ENCODE data around the gene GRID2.

GRCh38 chr4:93144644-93145043 is 840.9 kb downstream of the GRID2 start:
- TF ChIP-seq CTCF (IDR thresholded peaks at IDR 0.05) = no peak
- no peak for TF ChIP-seq POLR2A (IDR thresholded peaks at IDR 0.05)
